Measurements from ENCODE around the gene SEC14L1.
"Not testable (repeated sequence)": the region's sequence is repeated elsewhere in the genome, so short reads cannot be mapped to it uniquely, and the experiment has no call there.

Gene SEC14L1

DNA sequence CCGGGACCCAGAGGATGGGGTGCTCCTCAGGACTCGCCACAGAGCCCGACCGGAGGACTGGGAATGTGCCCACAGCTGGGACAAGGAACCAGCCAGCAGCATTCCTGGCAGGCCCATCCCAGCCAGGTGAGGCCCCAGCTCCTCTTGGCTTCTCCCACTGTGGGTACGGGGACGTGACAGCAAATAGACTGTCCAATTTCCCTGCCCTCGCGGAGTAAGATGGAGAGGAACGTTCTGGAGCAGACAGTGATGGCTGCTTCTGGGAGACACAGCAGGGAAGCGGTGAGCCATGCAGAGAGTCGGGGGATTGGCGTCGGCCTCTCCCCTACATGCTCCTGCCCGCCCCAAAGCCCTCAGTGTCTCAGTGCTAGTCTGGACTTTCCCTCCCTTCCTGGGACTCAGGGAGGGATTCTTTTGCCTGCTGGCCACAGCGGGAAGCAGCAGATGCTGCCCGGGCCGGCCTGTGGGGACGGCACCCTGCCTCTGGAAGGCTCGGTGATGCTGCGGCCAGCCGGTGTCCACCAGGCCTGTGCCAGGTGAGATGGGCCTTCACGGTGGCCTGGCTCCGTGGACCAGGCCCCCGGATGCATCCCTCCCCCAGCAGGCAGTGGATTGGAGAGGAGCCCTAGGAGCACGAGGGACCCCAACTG is 89.1 kb downstream of the SEC14L1 start:
- in situ Hi-C loops (cut with MboI; ENCODE audit: low sequenced_read_pairs) = no loop called here

DNA sequence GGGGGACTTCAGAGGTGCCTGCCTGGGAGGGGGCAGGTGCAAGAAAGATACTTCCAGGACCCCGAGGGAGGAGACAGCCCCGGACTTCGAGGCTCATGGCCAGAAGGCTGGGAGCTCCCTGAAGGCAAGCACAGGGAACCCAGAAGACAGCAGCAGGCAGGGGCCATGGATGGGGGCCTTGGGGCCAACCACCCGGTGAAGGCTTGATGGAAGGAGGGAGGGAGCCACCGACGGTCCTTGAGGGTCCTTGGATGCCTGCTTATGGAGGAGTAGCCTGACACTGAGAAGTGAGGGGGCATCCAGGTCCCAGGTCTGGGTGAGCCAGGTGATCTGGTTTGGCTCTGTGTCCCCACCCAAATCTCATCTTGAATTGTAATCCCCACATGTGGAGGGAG is 89.7 kb downstream of the SEC14L1 start:
- in situ Hi-C loops (cut with MboI; ENCODE audit: low sequenced_read_pairs) = no loop called here

- in situ Hi-C loops (cut with MboI; ENCODE audit: low sequenced_read_pairs) = no loop called here
Measured at GRCh38 chr17:77231076-77231871, 90.5 kb downstream of the SEC14L1 start.

DNA sequence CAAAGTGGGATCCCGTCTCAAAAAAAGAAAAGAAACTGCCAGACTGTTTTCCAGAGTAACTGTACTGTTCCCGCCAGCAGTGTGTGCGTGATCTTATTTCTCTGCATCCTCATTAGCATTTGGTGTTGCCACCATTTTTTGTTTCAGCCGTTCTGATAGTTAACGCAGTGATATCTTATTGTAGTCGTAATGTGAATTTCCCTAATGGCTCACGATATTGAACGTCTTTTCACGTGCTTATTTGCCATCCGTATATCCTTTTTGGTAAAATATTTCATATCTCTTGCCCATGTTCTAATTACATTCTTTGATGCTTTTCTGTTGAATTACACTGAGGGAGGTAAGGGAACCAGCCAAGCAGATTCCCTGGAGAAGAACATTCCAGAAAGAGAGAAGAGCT is 92.4 kb downstream of the SEC14L1 start:
- in situ Hi-C loops (cut with MboI; ENCODE audit: low sequenced_read_pairs) = no loop called here

GRCh38 chr17:77233635-77234334 is 93.0 kb downstream of the SEC14L1 start:
- in situ Hi-C loops (cut with MboI; ENCODE audit: low sequenced_read_pairs) = no loop called here

GRCh38 chr17:77234695-77235094 is 93.9 kb downstream of the SEC14L1 start:
- in situ Hi-C loops (cut with MboI; ENCODE audit: low sequenced_read_pairs) = no loop called here

DNA sequence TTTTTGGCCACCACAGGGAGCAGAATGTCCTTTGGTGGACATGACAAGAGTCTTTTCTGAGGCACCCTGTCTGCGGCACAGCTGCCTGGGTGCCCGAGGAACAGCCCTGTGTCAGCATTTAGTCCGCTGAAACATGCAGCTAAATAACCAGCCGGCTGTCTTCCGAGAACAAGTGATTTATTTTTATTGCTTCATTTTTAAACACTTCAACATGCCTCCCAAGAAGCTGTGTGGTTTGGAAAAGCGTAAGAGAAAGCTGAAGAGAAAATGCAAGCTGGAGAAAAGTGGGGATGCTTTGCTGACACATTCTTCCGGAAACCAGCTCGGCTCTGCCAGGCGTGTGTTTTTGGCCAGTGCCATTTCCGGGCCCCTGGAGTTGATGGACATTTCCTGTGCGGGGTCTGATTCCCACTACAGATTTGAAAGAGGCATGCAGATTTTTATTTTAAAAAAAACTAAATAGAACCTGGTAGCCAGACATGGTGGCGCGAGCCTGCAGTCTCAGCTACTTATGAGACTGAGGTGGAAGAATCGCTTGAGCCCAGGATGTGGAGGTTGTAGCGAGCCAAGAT is 94.7 kb downstream of the SEC14L1 start:
- in situ Hi-C loops (cut with MboI; ENCODE audit: low sequenced_read_pairs) = no loop called here

GRCh38 chr17:77237232-77238008 is 96.7 kb downstream of the SEC14L1 start:
- in situ Hi-C loops (cut with MboI; ENCODE audit: low sequenced_read_pairs) = no loop called here

- in situ Hi-C loops (cut with MboI; ENCODE audit: low sequenced_read_pairs) = no loop called here
Measured at GRCh38 chr17:77240976-77241375, 100.2 kb downstream of the SEC14L1 start.

DNA sequence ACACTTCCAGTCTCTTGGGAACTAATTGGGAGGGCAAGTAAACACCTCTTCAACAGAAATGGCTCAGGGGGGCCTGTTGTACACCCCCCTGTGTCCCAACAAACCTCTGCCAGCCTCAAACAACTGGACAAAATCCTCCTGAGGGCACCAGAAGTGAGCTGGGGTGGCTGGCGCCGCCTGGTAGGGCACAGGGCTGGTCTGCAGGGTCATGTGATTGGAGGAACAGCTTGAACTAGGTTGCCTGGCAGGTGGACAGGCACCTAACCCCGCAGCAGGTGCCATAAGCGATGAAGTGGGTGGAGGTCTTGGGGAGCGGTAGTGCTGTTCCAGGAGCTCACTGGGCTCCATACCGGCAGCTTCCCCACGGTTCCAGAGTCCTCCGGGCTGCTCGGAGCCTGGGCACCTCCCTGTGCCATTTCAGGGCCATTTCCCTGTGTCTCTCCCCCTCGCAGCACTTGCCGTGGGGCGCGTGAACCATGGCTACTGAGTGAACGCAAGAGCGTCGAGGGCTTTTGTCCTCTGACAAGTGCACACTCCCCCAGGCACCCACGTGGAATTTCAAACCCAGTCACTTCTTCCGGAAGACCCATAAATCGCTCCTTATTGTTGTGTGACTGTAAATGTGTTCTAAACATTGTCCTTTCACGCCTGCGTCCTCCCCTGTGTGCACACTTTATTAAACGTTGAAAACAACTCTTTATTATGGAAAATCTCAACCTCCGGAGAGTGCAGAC is 101.5 kb downstream of the SEC14L1 start:
- in situ Hi-C loops (cut with MboI; ENCODE audit: low sequenced_read_pairs) = no loop called here

- in situ Hi-C loops (cut with MboI; ENCODE audit: low sequenced_read_pairs) = no loop called here
Measured at GRCh38 chr17:77245162-77245926, 104.6 kb downstream of the SEC14L1 start.

- in situ Hi-C loops (cut with MboI; ENCODE audit: low sequenced_read_pairs) = no loop called here
Measured at GRCh38 chr17:77246110-77247047, 105.6 kb downstream of the SEC14L1 start.

GRCh38 chr17:77247048-77247541 is 106.3 kb downstream of the SEC14L1 start:
- in situ Hi-C loops (cut with MboI; ENCODE audit: low sequenced_read_pairs) = no loop called here

DNA sequence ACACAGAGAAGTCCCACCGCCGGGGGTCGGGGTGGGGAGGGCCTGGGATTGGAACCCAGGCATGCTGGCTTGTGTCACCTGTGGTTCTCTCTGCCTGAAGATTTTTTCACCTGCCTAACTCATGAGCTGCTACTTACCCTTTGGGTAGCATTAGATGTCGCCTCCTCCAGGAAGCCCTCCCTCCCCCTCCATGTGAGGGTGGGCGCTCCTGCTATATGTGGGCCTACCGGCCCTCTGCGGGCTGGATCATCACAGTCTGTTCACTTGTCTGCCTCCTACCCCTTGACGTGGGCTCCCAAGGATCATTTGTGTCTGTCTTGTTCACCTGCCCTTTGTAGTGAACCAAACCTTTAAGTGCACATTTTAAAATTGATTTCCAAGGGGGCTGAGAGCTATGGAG is 106.8 kb downstream of the SEC14L1 start:
- in situ Hi-C loops (cut with MboI; ENCODE audit: low sequenced_read_pairs) = no loop called here

- in situ Hi-C loops (cut with MboI; ENCODE audit: low sequenced_read_pairs) = no loop called here
Measured at GRCh38 chr17:77248216-77249114, 107.7 kb downstream of the SEC14L1 start.

DNA sequence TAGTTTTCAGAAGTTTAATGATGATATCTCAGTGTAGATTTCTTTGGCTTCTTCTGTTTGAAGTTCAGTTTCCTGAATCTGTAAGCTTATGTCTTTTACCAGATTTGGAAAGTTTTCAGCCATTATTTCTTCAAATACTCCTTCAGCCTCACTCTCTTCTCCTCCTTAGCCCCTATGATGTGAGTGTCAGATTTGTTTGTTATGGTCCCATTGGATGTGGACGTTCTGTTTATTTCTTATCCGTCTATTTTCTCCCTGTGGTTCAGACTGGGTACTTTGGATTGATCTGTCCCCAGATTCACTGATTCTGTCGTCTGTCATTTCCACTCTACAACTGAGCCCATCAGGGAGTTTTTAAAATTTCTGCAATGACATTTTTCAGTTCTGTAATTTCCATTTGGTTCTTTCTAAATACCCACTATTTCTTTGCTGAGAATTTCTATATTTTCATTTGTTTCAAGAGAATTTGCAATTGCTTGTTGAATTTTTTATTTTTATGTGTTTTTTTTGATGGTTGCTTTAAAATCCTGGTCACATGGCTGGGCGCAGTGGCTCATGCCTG is 110.9 kb downstream of the SEC14L1 start:
- in situ Hi-C loops (cut with MboI; ENCODE audit: low sequenced_read_pairs) = no loop called here

- in situ Hi-C loops (cut with MboI; ENCODE audit: low sequenced_read_pairs) = not testable (repeated sequence)
Measured at GRCh38 chr17:77252306-77252705, 111.5 kb downstream of the SEC14L1 start.

Data from HL-60/S4 treated with phorbol 12-myristate 13-acetate at 8.2 ng/mL for 4 days and 3 days (cell line).